ENCODE measurements around the gene PAEP.

The PAEP gene

DNA sequence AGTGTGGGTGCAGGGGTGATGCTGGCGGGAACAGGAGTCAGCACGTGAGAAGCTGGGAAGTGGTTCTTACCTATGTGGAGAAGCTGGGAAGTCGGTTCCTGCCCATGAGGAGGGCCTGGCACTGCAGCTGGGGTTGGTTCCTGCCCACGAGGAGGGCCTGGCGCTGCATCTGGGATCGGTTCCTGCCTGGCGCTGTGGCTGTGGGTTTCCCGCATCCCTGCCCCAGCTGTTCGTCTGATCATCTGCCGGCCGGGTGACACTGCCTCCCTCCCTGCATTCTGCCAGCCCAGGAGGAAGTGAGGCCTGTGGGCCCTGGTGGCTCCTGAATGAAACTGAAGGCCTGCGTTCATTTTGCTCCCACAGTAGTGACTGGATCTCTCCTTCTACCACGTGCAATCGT is 10.5 kb upstream of the PAEP start:
- DNase-seq (ENCODE audit: low spot score): no peak

DNA sequence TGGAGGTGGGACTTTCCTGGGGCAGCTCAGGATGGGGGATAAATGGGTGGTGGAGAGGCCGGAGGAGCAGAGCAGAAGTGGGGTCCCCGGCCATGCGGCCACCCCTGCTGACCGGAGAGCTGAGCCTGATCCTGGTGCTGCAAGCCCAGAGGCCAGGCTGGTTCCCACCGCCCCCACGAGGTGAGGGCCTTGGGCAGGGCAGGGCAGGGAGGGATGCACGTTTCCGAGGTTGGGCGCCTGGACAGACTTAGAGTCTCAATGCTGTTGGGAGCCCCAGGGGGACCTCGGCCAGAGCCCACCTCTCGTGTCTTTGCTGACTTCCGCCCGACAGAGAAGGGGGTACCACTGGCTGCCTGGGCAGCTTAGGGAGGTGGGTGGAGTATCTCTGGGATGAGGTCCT is 10.1 kb upstream of the PAEP start:
- DNase-seq (ENCODE audit: low spot score): no peak

DNA sequence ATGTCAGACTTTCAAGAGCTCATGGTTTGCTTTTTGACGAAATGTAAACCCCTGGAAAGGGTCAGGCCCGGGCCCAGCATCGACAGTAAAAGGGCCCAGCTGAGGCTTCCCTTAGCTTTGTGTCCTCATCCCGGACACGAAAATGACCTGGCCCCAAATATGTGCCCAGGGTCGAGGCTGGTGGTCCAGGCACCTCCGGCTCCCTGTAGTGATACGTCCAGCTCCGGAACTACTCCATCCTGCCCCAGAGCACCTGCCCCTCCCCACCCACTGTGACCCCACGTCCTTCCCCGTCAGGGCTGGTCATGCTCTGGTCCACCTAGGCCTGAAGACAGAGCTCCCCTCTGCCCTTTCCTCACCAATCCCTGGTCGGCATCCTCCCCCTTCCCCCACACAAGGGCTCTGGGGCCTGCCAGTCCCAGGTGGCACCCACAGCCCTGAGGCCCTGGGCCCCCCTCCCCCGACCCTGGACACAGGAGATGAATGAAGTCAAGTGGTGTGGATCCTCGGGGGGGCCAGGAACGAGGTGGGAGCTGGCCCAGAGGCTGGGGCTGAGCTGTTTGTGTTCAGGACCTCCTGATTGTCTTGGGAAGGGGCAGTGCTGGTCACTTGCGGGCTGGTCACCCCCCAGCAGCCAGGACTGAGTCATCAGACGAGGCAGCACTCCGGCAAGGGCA is 9.4 kb upstream of the PAEP start:
- no peak for DNase-seq (ENCODE audit: low spot score)

DNA sequence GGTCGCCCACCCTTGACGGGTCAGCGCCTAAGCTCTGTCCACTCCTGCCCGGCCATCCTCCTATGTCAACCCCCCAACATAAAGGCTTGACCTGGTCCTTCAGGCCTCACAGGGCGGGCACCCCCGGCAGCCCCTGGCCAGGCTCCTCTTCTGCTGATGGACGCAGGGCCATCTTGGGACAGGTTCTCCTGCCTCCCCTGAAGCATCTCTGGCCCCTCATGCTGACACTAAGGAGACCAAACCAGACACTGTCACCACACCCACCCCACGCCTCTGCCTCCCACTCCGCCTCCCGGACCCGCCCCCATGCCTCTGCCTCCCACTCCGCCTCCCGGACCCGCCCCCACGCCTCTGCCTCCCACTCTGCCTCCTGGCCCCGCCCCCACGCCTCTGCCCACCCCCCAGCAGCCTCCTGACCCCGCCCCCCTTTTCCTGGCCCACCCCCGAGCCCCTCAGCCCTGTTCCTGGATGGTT is 8.8 kb upstream of the PAEP start:
- no peak for DNase-seq (ENCODE audit: low spot score)

DNA sequence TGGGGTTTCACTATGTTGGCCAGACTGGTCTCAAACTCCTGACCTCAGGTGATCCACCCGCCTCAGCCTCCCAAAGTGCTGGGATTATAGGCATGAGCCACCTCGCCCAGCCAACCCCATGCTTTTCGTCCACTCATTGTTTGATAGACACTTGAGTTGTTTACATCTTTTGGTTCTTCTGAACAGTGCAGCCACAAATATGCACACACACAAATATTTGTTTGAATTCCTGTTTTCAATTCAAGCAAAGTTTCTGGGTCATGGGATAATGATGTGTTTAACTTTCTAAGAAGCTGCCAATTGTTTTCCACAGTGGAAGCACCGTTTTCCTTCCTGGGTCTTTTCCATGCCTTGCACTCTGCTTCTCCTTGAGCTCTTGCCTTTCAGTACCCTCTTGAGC is 6.8 kb upstream of the PAEP start:
- no peak for DNase-seq (ENCODE audit: low spot score)

DNA sequence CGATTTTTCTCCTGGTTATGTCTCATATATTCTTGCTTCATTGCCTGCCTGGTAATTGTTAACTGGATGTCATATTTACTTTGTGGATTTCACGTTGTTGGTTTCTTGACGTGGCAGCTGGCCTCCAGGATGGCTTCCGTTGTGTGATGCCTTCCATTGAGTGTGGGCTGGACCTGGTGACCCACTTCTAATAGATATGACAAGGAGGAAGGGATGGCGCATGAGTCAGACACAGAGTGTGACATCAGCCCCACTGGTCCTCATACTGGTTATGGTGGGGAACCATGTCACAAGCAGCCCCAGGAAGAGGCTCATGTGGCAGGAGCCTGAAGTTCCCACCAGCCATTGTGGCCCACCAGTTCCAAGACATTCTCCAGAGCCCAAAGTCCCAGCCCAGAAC is 6.4 kb upstream of the PAEP start:
- DNase-seq (ENCODE audit: low spot score): no peak

DNA sequence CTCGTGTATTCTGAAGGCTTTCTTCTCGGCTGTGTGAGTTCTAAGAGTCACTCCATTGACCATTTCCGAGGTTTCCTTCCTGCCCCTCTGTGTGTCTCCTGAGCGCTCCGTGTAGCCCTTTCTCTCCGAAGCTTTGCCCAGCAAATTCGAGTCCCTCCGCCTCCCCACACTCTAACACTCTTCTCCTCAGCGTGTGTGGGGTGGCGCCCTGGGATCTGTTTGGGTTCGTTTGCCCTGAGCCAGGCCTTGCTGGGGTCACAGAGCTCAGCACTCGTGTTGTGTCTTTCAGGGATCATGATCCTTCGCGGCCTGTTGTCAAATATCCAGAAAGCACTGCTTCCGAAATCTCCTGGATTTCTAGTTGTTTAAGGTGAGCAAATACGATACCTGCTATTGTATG is 5.6 kb upstream of the PAEP start:
- no peak for DNase-seq (ENCODE audit: low spot score)

DNA sequence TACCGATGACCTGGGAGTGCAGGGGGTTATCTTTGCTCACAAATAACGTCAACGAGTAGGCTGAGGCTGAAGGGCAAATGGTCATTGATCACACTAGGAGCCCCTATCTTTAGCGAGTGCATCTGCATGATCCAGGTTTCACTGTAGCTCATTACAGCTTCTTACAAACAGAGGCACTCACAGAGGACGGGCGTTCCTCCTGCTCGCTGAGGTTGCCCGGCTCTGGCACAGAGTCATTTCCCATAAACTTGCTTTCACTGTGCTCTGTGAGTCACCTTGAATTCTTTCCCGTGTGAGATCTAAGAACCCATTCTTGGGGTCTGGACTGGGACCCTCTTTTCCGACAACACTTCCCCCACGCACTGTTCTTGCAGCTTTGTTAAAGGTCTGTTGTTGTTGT is 1.9 kb upstream of the PAEP start:
- DNase-seq (ENCODE audit: low spot score): no peak

DNA sequence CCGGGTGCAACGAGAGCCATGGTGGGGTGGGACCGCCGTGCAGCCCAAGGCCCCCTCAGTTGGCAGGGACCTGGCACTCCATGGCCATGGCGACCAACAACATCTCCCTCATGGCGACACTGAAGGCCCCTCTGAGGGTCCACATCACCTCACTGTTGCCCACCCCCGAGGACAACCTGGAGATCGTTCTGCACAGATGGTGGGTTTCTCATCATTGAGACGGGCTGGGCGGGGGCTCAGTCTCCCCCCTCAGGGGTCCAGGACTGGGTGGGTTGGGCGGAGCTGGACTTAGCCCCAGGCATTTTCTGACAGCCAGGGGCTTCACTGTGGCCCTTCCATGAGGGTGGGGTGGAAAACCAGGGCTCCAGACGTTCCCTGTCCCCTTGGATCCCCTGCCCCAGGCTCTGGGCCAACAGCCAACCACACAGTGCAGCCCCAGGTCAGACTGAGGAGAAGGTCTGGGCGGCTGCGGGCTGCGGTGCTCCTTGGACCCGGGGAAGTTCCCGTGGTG is 734 bp downstream of the PAEP start:
- DNase-seq (ENCODE audit: low spot score): no peak

DNA sequence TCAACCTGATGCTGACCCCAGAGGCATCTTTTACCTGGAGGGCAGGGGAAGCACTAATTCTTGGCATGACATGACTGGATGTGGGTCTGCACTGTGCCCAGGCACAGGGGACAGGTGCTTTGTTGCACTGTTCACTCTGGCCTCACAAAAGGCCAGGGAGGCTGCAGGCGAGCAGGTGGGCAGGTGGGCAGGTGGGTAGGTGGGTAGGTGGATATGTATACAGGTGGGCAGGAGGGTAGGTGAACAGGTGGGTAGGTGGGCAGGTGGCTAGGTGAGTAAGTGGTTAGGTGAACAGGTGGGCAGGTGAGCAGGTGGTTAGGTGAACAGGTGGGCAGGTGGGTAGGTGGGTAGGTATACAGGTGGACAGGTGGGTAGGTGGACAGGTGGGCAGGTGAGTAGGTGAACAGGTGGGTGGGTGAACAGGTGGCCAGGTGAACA is 1.5 kb downstream of the PAEP start:
- DNase-seq (ENCODE audit: low spot score): no peak

DNA sequence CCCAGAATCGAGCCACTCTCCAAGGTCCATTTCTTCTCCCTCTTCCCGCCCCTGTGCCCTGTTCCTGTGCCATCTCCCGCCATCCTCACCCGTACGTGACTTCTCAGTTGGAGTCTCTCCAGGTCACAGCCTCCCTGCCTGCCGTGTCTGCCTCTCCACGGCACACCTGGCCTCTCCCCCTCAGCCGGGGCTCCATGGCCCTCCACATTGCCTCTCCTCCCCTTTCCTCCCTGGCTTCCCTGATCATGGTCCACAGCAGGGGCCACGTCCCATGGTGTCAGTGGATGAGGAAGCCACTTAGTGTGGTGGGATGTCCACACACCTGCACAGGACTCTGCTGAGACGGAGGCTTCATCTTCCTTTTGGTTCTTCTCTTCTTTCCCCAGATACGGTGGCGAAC is 2.3 kb downstream of the PAEP start:
- no peak for DNase-seq (ENCODE audit: low spot score)

DNA sequence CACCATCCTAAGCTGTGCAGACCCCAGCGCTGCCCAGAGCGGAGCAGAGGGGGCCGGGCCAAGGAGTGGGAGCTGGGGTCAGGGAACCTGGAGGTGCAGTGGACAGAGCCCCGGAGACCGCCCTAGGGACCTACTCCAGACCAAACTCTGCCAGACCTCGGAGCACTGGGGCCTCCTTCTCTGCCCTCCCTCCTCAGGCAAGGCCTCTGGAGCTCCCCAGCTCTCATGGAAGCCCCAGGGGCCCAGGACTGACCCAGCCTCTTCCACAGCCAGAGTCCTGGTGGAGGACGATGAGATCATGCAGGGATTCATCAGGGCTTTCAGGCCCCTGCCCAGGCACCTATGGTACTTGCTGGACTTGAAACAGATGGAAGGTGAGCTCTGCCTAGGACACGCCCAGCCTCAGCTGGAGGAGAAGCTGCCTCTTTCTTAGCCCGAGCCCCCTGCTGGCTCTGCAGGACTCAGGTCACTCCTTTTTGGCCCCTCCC is 3.6 kb downstream of the PAEP start:
- no peak for DNase-seq (ENCODE audit: low spot score)

DNA sequence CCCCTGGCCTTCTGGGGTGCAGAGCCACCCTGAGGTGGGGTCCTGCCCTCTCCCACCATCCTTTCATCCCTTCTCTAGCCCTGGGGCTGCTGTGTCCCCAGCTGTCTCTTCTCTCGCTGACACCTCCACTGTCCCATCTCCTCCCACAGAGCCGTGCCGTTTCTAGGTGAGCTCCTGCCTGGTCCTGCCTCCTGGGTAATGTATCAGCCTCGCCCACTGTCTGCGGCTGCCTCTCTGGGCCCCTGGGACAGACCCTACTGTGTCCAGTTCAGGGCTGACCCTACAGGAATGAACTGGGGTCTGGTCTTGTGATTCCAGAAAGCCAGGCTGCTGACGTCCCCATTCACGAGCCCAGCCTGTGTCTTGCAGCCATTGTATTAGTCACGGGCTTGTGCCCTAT is 4.1 kb downstream of the PAEP start:
- DNase-seq (ENCODE audit: low spot score): no peak

DNA sequence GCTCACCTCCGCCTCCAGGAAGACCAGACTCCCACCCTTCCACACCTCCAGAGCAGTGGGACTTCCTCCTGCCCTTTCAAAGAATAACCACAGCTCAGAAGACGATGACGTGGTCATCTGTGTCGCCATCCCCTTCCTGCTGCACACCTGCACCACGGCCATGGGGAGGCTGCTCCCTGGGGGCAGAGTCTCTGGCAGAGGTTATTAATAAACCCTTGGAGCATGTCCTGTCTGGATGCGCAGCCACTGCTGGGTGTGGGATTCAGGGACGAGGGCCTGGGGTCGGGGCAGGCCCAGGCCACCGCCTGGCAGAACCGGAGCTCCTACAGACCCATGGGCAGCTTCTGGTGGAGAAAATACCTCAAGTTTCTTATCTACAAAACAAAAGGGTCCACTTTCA is 5.0 kb downstream of the PAEP start:
- DNase-seq (ENCODE audit: low spot score): no peak

DNA sequence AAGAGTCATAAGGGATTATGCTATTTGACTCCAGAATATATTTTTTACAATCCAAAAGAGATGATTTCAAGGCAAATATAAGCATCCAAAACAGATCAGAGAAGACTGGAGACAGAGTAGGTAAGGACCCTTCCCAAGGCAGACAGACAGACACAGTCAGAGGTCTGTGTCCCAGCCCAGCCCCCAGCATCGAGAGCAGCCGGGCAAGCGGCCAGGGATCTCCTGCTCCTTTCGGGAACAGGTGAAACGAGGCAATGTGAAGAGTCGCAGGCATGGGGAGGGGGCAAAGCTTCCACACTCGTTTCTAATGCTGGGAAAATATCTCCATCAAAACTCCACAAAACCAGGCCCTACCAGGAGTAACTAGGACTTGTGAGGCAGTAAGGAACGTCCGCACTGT is 5.8 kb downstream of the PAEP start:
- no peak for DNase-seq (ENCODE audit: low spot score)

DNA sequence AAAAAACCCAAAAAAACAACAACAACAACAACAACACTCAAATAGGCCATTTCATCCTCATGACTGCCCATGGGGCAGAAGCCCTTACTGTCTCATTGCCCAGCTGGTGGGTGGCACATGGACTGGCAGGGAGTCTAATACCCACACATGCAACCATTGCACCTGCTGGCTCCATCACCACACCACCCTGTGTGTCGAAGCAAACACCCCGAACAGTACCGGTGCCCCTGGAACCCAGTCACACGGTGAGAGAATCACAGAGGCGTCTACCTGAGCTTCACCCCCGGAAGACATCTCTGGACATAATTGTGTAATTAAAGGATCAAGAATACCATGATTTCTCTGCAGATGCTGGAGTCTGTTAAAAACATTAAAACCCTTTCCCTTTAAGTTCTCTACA is 6.5 kb downstream of the PAEP start:
- DNase-seq (ENCODE audit: low spot score): no peak

DNA sequence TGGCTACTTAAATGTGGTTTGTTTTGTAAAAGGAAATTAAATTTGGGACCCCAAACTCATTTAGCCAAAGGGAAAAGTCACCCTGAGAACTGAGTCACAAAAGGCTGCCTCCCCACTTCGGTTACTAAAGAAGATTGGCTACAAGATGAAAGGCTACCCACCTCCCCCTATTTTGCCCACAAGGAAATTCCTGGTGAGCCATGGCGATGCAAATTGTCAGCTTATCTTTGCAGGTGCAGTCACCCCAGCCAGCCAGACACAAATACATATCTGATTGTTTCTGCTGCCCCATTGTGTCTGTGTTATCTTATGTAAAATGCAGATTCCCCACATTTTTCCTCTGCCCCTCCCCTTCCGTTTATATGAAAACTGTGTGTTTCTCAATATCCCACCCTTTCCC is 8.9 kb downstream of the PAEP start:
- DNase-seq (ENCODE audit: low spot score): no peak

DNA sequence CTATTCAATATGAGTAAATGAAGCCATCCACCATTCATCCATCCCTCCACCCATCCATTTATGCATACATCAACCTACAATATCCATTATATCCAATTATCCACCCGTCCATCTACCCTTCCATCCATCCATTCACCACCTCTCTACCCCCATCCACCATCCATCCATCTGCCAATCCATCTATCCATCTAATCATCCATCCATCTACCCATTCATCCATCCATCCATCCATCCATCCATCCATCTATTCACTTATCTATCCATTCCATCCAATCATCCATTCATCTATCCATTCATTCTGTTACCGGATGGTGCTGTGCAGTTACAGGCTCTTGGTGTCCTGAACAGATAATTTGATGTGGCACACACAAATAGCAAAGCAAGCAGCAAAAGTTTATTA is 10.7 kb downstream of the PAEP start:
- DNase-seq (ENCODE audit: low spot score): no peak

DNA sequence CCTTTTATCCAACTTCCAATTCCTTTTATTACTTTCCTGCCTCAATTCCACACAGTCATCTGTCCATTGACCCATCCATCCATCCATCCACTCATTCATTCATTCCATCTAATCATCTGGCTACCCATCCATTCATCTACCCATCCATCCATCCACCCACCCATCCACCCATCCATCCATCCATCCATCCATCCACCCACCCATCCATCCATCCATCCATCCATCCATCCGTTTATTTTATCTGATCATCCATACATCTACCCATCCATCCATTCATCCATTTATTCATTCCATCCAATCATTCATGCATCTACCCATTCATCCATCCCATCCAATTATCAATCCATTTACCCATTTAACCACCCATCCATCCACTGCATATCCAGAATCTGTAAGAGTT is 11.6 kb downstream of the PAEP start:
- no peak for DNase-seq (ENCODE audit: low spot score)

DNA sequence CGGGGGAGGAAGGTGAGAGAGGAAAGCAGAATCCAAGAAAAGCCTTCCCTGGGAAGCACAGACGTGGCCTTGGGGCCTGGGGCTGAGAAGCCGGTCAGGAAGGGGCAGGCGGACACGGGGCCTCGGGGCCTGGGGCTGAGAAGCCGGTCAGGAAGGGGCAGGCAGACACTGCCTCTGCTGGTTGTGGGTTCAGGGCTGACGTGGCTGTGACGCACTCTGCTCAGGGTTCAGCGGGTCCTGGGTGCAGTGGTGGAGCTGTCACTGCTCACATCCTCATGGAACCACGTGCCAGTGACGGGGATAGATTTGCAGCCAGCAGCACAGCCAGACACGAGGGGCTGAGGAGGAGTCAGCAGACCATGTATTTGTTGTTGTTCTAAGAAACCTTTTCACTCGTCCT is 12.8 kb downstream of the PAEP start:
- DNase-seq (ENCODE audit: low spot score): no peak

DNA sequence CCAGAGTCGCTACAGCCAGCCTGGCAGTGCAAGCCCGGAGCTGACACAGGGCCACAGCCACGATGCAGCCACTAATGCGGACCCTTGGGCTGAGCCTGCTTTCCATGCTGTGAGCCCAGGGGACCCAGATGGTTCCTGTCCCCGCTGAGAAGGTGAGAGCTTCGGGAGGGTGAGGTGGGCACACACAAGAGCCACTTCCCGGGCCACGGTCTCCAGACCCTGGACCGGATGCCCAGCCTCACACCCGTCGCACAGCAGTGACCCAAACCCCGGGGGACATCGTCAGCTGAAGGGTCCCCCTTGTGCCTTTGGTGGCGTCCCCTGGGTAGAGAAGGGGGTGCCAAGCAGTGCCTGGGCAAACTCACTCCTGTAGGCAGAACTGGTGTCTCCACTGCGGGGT is 13.4 kb downstream of the PAEP start:
- no peak for DNase-seq (ENCODE audit: low spot score)

DNA sequence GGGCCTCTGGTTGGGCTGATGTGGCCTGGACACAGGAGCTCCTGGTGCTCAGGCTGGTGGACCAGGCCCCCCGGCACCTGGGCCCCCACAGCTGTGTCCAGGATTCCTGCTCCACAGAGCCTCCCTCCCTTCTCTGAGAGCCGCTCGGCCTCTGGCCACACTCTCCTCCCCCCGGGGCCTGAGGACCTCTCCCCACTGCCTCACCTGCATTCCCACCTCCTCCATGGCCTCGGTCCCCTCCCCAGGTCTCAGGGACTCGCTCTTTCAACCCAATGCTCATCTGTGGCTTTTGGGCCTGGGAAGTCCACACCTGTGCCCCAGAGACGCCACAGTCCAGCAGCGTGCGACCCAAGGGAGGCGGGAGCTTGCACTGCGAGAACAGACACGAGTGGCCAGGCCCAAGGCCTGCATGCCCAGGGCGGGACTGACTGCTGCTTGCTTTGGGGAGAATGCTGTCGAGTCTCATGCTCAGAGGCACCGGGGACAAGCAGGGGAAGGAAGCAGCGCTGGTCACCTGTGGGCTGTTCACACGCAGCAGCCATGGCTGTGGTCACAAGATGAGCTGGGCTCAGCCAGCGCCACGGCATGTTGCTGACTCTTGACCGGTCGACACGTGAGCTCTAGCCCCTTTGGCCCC is 14.6 kb downstream of the PAEP start:
- no peak for DNase-seq (ENCODE audit: low spot score)

DNA sequence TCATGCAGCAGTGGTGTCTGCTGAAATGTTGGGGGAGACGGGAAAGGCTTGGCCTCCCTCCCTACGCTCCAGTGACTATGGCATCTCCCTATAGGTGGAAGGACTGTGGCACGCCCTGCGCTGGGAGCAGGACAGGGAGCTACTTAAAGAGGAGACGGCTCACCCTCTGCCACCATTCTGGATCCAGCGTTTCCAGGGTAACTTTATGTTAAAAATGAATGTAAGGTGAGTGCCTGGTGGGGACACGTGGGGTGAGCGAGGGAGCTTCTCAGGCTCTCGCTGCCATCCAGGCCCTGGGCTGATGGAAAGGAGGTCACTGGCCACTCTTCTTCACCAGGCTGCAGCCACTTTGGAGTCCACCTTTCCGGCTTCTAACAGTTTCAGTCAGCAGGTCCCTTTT is 15.7 kb downstream of the PAEP start:
- DNase-seq (ENCODE audit: low spot score): no peak

DNA sequence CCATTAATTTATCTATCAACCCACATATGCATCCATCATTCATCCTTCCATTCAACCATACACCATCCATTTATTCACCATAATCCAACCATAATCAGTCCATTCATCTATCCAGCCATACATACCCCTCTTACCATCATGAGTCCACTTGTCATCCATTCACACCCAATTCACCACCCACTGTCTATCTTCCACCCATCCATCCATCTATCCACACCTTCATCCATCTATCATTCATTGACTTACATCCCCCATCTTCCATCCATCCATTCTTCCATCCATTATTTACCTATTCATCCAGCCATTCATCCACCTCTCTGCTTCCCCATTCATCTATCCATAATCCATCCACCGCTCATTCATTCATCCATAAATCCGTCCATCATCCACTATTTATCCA is 17.8 kb downstream of the PAEP start:
- DNase-seq (ENCODE audit: low spot score): no peak
